Pons (tissue), 1 donor: ENCODE data around the gene OST4.

ENCODE experiments used
- DNase-seq: peaks from one replicate; pipeline ENCODE4 v3.0.0-alpha.2; 2016; ENCODE audit warnings: low spot score

Gene OST4

GRCh38 chr2:27025861-27026851, 45.3 kb downstream of the OST4 start:
- DNase-seq = no peak

GRCh38 chr2:27025281-27025800, 46.1 kb downstream of the OST4 start:
- DNase-seq = no peak

DNA sequence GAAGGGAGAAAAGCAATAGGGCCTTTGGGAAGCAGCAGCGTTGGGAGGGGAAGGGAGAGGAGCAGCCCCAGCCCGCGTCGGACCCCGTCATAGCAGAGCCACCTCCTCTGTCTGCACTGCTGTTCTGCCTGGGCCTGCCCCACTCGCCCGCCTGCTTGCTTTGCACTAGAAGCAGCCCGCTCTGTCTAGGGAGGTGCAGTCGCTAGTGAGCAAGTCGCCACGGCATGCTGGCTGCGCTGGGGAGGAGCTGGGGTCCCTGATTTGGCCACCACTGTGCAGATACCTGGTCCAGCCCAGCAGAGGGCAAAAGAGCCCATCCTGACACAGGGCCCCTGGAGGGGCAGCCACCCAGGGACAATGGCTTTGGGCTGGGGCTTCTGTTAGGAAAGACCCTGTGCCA, 46.6 kb downstream of the OST4 start:
- DNase-seq = no peak

GRCh38 chr2:27024188-27024587, 47.3 kb downstream of the OST4 start:
- no peak for DNase-seq

DNA sequence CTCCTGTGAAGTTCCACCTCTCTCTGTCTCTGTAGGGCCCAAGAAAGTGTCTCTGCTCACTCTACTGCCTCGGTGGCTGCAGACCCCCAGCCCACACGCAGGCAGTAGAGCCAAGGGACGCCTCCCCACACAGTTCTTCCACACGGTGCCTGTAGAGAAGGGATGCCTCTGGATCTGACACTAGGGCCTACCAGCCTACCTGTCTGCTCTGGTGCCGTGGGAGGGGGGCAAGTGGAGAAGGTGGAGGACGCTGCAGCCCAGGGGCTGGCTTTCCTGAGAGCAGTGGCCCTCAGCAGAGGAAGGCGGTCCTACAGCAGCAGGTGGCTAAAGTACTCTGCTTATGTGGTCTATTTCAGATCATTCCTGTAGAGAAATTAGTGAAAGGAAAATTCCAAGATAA, 47.7 kb downstream of the OST4 start:
- no peak for DNase-seq

GRCh38 chr2:27021253-27022049, 50.0 kb downstream of the OST4 start:
- no peak for DNase-seq
